Prostate gland (tissue), 2 donors: ENCODE measurements around the gene MAFG. TPM values are rescaled to one million over a fixed set of nuclear protein-coding genes. Genes with fewer than 3 reads are reported as not detected.

Source experiments
- DNase-seq: peaks from one replicate; pipeline ENCODE4 v3.0.0-alpha.2; 2019; ENCODE audit warnings: low spot score
- H3K27ac ChIP-seq, 2 donors: fragments of 200-600 bp; sonication (generic); 2 replicates each; pipeline ENCODE4 v1.5.1; 2017 to 2019
- H3K27me3 ChIP-seq: fragments of 200-600 bp; sonication (generic); replicated peaks from 2 replicates; pipeline ENCODE4 v1.5.1; 2019; ENCODE audit not compliant: insufficient read depth
- H3K36me3 ChIP-seq, 2 donors: fragments of 200-600 bp; sonication (generic); 1 replicate in 1 of 2; 2 replicates in 1 of 2; pipeline versions ENCODE4 v1.5.1 to v1.8.1; 2017 to 2019
- H3K4me1 ChIP-seq: fragments of 200-600 bp; sonication (generic); replicated peaks from 2 replicates; pipeline ENCODE4 v1.5.1; 2019
- H3K4me3 ChIP-seq, 2 donors: fragments of 200-600 bp; sonication (generic); 2 replicates each; pipeline ENCODE4 v1.5.1; 2017 to 2019
- H3K9me3 ChIP-seq: fragments of 200-600 bp; sonication (generic); 2 replicates; pipeline ENCODE4 v1.5.1; 2017
- POLR2A ChIP-seq: fragments of 450-650 bp; IDR thresholded peaks from one replicate; pipeline ENCODE4 v1.6.1; 2016; ENCODE audit warnings: antibody characterized with exemption, mild to moderate bottlenecking
- POLR2AphosphoS5 ChIP-seq: sonication (generic); formaldehyde crosslinking; IDR thresholded peaks from one replicate; pipeline ENCODE4 v1.6.1; 2017; ENCODE audit warnings: antibody characterized with exemption
- WGBS: methylation state at CpG from one replicate; pipeline ENCODE4 v1.1.5; 2018; 5-methylcytosine and 5-hydroxymethylcytosine counted together
- intact Hi-C: fragments of 100-400 bp; cut with DNase I; formaldehyde crosslinking; loops from one replicate; pipeline ENCODE4 v1.14.2; 2022
- total RNA-seq, 2 donors: library from RNA; depleted of rRNA; stranded (reverse); fragments of >200 nt; gene quantifications; one replicate each; pipeline ENCODE4 v1.1.0, GENCODE V29; 2016
- TF ChIP-seq, protein P1 (sequence below), 4 experiments: fragments of 200-600 bp in 2 of 4; fragments of 450-650 bp in 2 of 4; sonication (generic) in 2 of 4; IDR thresholded peaks; 1 replicate in 3 of 4; 2 replicates in 1 of 4; pipeline ENCODE4 v1.5.1; 2016 to 2019; ENCODE audit warnings: antibody characterized with exemption in 4 of 4, mild to moderate bottlenecking in 2 of 4, moderate library complexity in 2 of 4

Gene MAFG
- total RNA-seq, 2 donors from 2014 or later = 11.3 to 27.7 TPM

DNA sequence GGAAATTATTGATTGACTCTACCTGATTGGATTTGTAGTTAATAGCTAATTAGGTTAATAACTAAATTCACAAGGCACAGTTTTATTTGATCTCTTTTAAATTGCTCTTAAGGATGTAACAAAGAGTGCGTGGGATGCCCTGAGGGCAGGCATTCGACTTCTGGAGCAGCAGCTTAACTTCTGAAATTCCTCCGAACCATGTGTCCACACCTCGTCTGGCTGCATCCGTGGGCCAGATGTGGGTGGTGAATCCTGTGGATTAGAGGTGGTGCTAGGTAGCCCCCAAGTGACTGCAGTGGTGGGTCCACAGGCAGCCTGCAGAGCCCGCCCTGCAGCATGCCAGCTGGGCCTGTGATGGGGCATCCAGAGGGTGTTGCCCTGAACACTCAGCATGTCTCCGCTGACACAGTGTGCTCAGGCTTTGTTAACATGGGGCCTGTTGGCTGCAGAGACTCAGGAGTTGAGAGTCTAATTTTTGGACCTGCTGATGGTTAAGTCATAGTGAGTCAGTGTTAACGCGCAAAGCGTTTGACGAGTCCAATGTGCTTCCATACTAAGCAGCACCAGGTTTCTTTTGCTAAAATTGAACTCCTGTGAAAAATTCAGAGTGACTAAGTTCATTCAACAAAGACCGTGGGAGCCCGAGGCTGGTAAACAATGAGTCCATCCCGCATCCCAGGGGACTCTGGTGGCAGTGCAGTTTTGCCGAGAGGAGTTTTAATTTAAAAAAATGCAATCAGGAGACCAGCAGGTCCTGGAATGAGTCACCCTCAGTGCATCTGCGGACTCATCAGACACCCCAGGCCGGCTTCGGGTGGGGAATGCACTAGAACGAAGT is 29.3 kb downstream of the MAFG start:
- H3K27me3 ChIP-seq = no peaks in the 10 kb centered on the region
- TF ChIP-seq POLR2A = no peak
- TF ChIP-seq, protein P1, sequence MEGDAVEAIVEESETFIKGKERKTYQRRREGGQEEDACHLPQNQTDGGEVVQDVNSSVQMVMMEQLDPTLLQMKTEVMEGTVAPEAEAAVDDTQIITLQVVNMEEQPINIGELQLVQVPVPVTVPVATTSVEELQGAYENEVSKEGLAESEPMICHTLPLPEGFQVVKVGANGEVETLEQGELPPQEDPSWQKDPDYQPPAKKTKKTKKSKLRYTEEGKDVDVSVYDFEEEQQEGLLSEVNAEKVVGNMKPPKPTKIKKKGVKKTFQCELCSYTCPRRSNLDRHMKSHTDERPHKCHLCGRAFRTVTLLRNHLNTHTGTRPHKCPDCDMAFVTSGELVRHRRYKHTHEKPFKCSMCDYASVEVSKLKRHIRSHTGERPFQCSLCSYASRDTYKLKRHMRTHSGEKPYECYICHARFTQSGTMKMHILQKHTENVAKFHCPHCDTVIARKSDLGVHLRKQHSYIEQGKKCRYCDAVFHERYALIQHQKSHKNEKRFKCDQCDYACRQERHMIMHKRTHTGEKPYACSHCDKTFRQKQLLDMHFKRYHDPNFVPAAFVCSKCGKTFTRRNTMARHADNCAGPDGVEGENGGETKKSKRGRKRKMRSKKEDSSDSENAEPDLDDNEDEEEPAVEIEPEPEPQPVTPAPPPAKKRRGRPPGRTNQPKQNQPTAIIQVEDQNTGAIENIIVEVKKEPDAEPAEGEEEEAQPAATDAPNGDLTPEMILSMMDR (IDR thresholded peaks at IDR 0.05) = no peak
- TF ChIP-seq POLR2AphosphoS5 = no peak
- no peak overlapping the region for H3K4me3 ChIP-seq
- WGBS = 86% methylated on average over 19 of the region's 19 CpGs
- no peak overlapping the region for H3K27ac ChIP-seq
- H3K36me3 ChIP-seq = peaks cover 0 to 5% of the 10 kb centered on the region in 2 donors
- intact Hi-C loops = no loop called here
- H3K9me3 ChIP-seq = no peaks in the 10 kb centered on the region
- peaks cover 4% of the 10 kb centered on the region for H3K4me1 ChIP-seq
- DNase-seq = no peak

DNA sequence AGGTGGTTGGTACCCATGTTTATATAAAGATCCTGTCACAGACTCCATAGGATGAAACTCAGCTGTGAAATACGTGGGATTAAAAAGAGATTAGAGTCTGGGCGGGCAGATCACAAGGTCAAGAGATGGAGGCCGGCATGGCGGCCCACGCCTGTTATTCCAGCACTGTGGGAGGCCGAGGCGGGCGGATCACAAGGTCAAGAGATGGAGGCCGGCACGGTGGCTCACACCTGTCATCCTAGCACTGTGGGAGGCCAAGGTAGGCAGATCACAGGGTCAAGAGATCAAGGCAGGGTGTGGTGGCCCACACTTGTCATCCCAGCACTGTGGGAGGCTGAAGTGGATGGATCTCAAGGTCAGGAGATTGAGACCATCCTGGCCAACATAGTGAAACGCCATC is 32.1 kb downstream of the MAFG start:
- H3K4me3 ChIP-seq = no peak overlapping the region
- no peak overlapping the region for H3K27ac ChIP-seq
- H3K4me1 ChIP-seq = peaks cover 1% of the 10 kb centered on the region
- no peak for DNase-seq
- WGBS = 95% methylated on average over 11 of the region's 11 CpGs
- no peaks in the 10 kb centered on the region for H3K27me3 ChIP-seq
- intact Hi-C loops = no loop called here
- H3K9me3 ChIP-seq = no peaks in the 10 kb centered on the region
- H3K36me3 ChIP-seq = peaks cover 0 to 5% of the 10 kb centered on the region in 2 donors
- TF ChIP-seq POLR2AphosphoS5 (no peak), POLR2A (no peak)
- TF ChIP-seq, protein P1 (IDR thresholded peaks at IDR 0.05) = no peak

DNA sequence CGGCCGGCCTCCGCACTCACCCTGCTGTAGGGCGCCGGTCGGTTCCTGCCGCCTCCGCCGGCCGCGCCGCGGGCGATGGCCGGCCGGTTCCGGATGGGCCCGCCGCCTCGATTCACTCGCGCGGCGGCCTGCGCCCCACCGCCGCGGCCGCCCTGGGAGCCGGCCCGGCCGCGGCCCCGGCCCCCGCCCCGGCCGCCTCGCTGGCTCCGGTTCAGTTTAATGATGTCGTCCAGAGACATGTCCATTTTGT is 36.3 kb downstream of the MAFG start:
- Histone ChIP-seq H3K36me3 (peaks cover 5 to 14% of the 10 kb centered on the region in 2 donors), H3K27me3 (no peaks in the 10 kb centered on the region), H3K9me3 (no peaks in the 10 kb centered on the region), H3K4me3 (peak overlapping the region; percentile 96 to 99), H3K27ac (peak overlapping the region; percentile 79 to 92), H3K4me1 (peaks cover 5% of the 10 kb centered on the region)
- no peak for DNase-seq
- WGBS = no CpG with 5 or more reads among the region's 40 CpGs
- no peak for TF ChIP-seq POLR2AphosphoS5
- TF ChIP-seq, protein P1 (IDR thresholded peaks at IDR 0.05) = no peak
- TF ChIP-seq POLR2A = no peak
- intact Hi-C loops = no loop called here

- TF ChIP-seq, protein P1 (IDR thresholded peaks at IDR 0.05) = no peak
- no peak for TF ChIP-seq POLR2AphosphoS5
- TF ChIP-seq POLR2A = no peak
- Histone ChIP-seq H3K4me1 (peaks cover 5% of the 10 kb centered on the region), H3K27ac (peak overlapping the region; percentile 79 to 92), H3K4me3 (peak overlapping the region; percentile 96 to 99), H3K36me3 (peaks cover 5 to 14% of the 10 kb centered on the region in 2 donors), H3K9me3 (no peaks in the 10 kb centered on the region), H3K27me3 (no peaks in the 10 kb centered on the region)
- DNase-seq = no peak
- intact Hi-C loops = no loop called here
- WGBS = 8% methylated on average over 43 of the region's 69 CpGs
Measured at GRCh38 chr17:81890447-81891302, 36.9 kb downstream of the MAFG start.
